Ectodermal cell (in vitro differentiated cells): ENCODE data around the gene LDLRAD4.

Experiments
- H3K27ac ChIP-seq: 2 replicates; pipeline ENCODE4 v1.7.0; 2013; ENCODE audit warnings: mild to moderate bottlenecking, low read depth, low read length; ENCODE audit not compliant: insufficient read depth, poor library complexity, severe bottlenecking
- H3K27me3 ChIP-seq: 2 replicates; pipeline ENCODE4 v1.7.0; 2013; ENCODE audit warnings: mild to moderate bottlenecking, low read length; ENCODE audit not compliant: insufficient read depth, control insufficient read depth, poor library complexity, severe bottlenecking
- H3K36me3 ChIP-seq: one replicate; pipeline ENCODE4 v1.7.0; 2013; ENCODE audit warnings: low read length; ENCODE audit not compliant: control insufficient read depth, insufficient read depth
- H3K4me1 ChIP-seq: one replicate; pipeline ENCODE4 v1.7.0; 2013; ENCODE audit warnings: low read length; ENCODE audit not compliant: control insufficient read depth, insufficient read depth
- H3K4me3 ChIP-seq: 2 replicates; pipeline ENCODE4 v1.7.0; 2013; ENCODE audit warnings: low read depth, low read length, control low read depth; ENCODE audit not compliant: insufficient read depth
- H3K9me3 ChIP-seq: 2 replicates; pipeline ENCODE4 v1.7.0; 2013; ENCODE audit warnings: mild to moderate bottlenecking, low read length, moderate library complexity; ENCODE audit not compliant: control insufficient read depth
- WGBS, 2 experiments: methylation state at CpG; one replicate each; pipeline ENCODE4 v1.1.7; 2013; ENCODE audit warnings: missing lambda C conversion rate in 2 of 2; 5-methylcytosine and 5-hydroxymethylcytosine counted together

LDLRAD4 gene

DNA sequence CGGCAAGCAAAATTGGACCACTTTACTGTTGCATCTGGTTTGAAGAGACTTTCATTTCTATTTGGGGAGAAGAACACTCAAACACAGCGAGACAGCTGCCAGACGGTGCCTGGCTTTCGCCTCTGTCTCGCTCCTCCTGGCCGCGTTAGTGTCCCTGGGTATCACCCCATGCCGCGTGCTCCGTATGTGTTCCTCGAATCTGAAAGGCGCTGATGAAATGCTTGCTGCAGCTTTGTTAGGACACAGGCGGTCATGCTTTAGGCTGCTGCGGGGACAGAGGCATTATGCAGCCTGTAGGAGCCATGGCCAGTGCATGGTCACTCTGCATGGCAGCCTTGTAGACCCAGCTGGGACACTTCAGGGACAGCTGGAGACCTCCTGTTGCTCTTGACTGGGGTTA, 53.9 kb downstream of the LDLRAD4 start:
- Histone ChIP-seq H3K27ac (no peak overlapping the region), H3K4me3 (no peak overlapping the region), H3K36me3 (no peaks in the 10 kb centered on the region), H3K9me3 (no peaks in the 10 kb centered on the region), H3K27me3 (no peaks in the 10 kb centered on the region), H3K4me1 (peaks cover 5% of the 10 kb centered on the region)
- WGBS, 2 experiments: 87 to 89% methylated on average over 14 of the region's 14 CpGs

DNA sequence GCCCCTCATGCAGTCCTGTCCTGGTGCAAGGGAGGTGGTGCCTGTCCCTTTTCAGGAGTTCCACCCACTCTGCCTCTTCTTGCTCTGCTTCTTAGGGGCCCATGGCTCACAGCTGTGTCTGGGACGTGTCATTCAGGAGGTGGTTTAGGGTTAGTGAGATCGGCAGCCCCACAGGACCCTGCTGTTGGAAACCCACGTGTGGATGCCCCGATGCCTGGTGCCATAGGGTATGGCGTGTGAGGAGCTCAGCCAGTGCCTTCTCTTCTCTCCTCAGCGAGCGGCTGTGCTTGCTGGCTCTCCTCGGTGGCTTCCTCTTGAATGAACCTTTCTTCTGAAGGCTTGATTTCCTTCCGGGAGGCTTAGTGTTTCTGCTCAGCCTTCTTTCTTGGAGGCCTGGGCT, 55.2 kb downstream of the LDLRAD4 start:
- no peaks in the 10 kb centered on the region for H3K36me3 ChIP-seq
- no peak overlapping the region for H3K27ac ChIP-seq
- 92 to 94% methylated on average over 9 of the region's 9 CpGs for WGBS, 2 experiments

GRCh38 chr18:13275075-13275474, 56.5 kb downstream of the LDLRAD4 start:
- no peak overlapping the region for H3K4me3 ChIP-seq
- H3K36me3 ChIP-seq: no peaks in the 10 kb centered on the region
- H3K27me3 ChIP-seq: no peaks in the 10 kb centered on the region
- H3K4me1 ChIP-seq: peaks cover 4% of the 10 kb centered on the region
- no peak overlapping the region for H3K27ac ChIP-seq
- no peaks in the 10 kb centered on the region for H3K9me3 ChIP-seq

More for the DNA sequence above, 55.2 kb downstream of the LDLRAD4 start:
- Histone ChIP-seq H3K4me1 (no peaks in the 10 kb centered on the region), H3K4me3 (no peak overlapping the region), H3K27me3 (no peaks in the 10 kb centered on the region), H3K9me3 (no peaks in the 10 kb centered on the region)

GRCh38 chr18:13276530-13277520, 58.3 kb downstream of the LDLRAD4 start:
- Histone ChIP-seq H3K27ac (no peak overlapping the region), H3K36me3 (no peaks in the 10 kb centered on the region), H3K4me3 (no peak overlapping the region), H3K27me3 (no peaks in the 10 kb centered on the region), H3K9me3 (no peaks in the 10 kb centered on the region), H3K4me1 (peaks cover 9% of the 10 kb centered on the region)
- 89 to 90% methylated on average over 23 of the region's 23 CpGs for WGBS, 2 experiments

DNA sequence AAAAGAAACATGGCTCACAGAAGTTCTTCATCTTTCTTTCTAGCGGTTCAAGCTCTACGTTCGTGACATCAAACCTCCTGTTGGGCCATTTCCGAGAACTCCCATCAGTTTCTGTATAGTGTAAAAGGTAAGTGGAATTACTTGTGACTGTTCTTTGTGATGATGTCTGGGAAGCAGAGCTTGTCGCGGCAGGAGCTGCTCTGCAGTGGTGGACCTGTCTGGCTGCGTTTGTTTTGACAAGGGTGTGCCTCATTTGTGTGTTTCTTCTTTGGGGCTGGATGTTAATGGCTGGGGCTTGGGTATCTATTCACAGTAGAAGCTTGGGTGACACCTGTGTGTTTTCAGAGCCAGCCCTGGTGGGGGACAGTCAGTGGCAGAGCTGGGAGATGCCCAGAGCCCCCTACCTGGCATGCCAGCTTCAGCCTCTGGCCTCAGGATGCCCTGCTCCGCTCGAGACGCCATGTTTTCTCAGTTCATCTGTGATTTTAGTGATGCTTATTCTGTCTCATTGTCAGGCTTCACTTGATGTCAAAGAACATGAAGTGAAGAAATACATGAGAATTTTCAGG, 59.6 kb downstream of the LDLRAD4 start:
- Histone ChIP-seq H3K27ac (no peak overlapping the region), H3K27me3 (no peaks in the 10 kb centered on the region), H3K36me3 (no peaks in the 10 kb centered on the region), H3K9me3 (no peaks in the 10 kb centered on the region), H3K4me3 (no peak overlapping the region), H3K4me1 (peaks cover 9% of the 10 kb centered on the region)
- WGBS, 2 experiments: 96 to 97% methylated on average over 10 of the region's 10 CpGs

DNA sequence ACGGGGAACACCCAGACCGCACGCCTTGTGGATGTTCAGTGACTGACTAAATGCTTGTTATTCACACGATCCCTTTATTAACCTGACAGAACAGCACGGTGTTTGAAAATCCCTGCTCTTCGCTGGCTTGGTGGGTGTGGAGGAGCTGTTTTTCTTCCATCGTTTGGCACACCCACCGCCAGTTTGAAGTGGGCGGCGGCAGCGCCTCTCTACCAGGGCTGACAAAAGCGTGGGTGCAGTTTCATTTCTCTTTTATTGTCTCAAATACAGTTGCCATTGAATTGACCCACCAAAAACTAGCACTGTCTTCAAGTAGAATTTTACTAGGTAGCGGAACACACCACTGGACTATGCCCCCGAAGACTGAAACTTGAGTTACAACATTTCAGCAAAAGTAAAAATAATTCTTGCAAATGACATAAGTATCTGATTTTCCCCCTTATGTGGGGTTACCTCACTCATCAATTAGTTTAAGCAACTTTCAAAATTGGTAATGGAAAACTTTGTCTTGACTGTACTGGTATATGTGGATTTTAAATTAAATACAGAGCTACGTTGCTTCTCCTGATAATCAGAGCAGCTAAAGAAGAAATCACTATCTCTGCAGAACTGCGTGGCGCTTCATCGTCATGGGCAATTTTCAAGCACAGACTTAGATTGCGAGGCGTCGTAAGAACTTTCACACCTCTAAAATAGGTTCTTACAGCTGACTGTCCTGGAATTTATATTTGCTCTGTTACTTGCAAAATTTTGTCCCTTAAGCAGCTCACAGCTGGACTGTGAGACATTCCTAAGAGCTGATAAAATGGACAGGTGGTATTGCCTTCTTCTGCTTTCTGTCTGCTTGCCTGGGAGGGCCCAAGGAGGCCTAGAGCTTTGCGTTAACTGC, 60.9 kb downstream of the LDLRAD4 start:
- Histone ChIP-seq H3K27me3 (no peaks in the 10 kb centered on the region), H3K36me3 (no peaks in the 10 kb centered on the region), H3K27ac (no peak overlapping the region), H3K4me1 (peaks cover 9% of the 10 kb centered on the region), H3K9me3 (no peaks in the 10 kb centered on the region), H3K4me3 (no peak overlapping the region)
- 93% methylated on average over 22 of the region's 22 CpGs for WGBS, 2 experiments

- 38 to 44% methylated on average over 10 to 11 of the region's 11 CpGs for WGBS, 2 experiments
- Histone ChIP-seq H3K9me3 (no peaks in the 10 kb centered on the region), H3K36me3 (no peaks in the 10 kb centered on the region), H3K27me3 (no peaks in the 10 kb centered on the region), H3K4me3 (no peak overlapping the region), H3K4me1 (peaks cover 9% of the 10 kb centered on the region), H3K27ac (no peak overlapping the region)
These were observed 61.7 kb downstream of the LDLRAD4 start for GRCh38 chr18:13280070-13280795.

GRCh38 chr18:13281406-13281805, 62.8 kb downstream of the LDLRAD4 start:
- Histone ChIP-seq H3K27ac (no peak overlapping the region), H3K36me3 (no peaks in the 10 kb centered on the region), H3K27me3 (no peaks in the 10 kb centered on the region), H3K4me1 (peaks cover 9% of the 10 kb centered on the region), H3K9me3 (no peaks in the 10 kb centered on the region), H3K4me3 (no peak overlapping the region)
- WGBS, 2 experiments: 93 to 97% methylated on average over 2 of the region's 2 CpGs

- 96 to 97% methylated on average over 7 of the region's 7 CpGs for WGBS, 2 experiments
- no peak overlapping the region for H3K27ac ChIP-seq
- H3K9me3 ChIP-seq: no peaks in the 10 kb centered on the region
- H3K36me3 ChIP-seq: no peaks in the 10 kb centered on the region
- H3K4me3 ChIP-seq: no peak overlapping the region
- H3K27me3 ChIP-seq: no peaks in the 10 kb centered on the region
- peaks cover 9% of the 10 kb centered on the region for H3K4me1 ChIP-seq
These were observed 65.2 kb downstream of the LDLRAD4 start for GRCh38 chr18:13283746-13284145.
